ENCODE data around the gene ZNF396. TPM values are rescaled to one million over a fixed set of nuclear protein-coding genes. Genes with fewer than 3 reads are reported as not detected.

Gene ZNF396
- total and polyA plus RNA-seq, 9 of the 15 experiments (the other 6 are each of a cell fraction or from before 2014, with no cell fraction given) = 0.73 to 2.3 (median 1.9) TPM

GRCh38 chr18:35376393-35376741 is 770 bp downstream of the ZNF396 start (continued):
- TF ChIP-seq SPI1 (IDR thresholded peaks at IDR 0.05; ENCODE audit: borderline replicate concordance, low read depth, low read length) = peak; percentile 92
- TF ChIP-seq CTBP1 (IDR thresholded peaks at IDR 0.05; ENCODE audit: borderline replicate concordance) = peak; percentile 26; the same call in 1 of the 2 replicates
- TF ChIP-seq FOXK2 (conservative IDR thresholded peaks at IDR 0.05 in 1 of 2, IDR thresholded peaks at IDR 0.05 in 1 of 2; ENCODE audit: low read depth in 2 of 2) = 0 out of 4 replicates have a peak, but pooled peaks of 1 of the 2 experiments have one; percentile 35
- TF ChIP-seq L3MBTL2 (IDR thresholded peaks at IDR 0.05) = peak; percentile 63
- no peak for TF ChIP-seq TFAM (CRISPR knock-in tag; conservative IDR thresholded peaks at IDR 0.05)
- peak in 1 of 2 experiments; percentile 73 for TF ChIP-seq E2F6 (IDR thresholded peaks at IDR 0.05; ENCODE audit: borderline replicate concordance in 1 of 2, extremely low read depth in 1 of 2, insufficient read depth in 1 of 2, insufficient read length in 1 of 2, low read depth in 1 of 2, low read length in 1 of 2, poor library complexity in 1 of 2, severe bottlenecking in 1 of 2)
- no peak for TF ChIP-seq MEF2A (IDR thresholded peaks at IDR 0.05; ENCODE audit: control insufficient read depth, low read depth, low read length)
- no peak for TF ChIP-seq RNF219 (CRISPR knock-in tag; IDR thresholded peaks at IDR 0.05)
- TF ChIP-seq SMAD4 (CRISPR knock-in tag; conservative IDR thresholded peaks at IDR 0.05) = 0 out of 2 replicates have a peak, but pooled peaks have one; percentile 36
- TF ChIP-seq CREM (IDR thresholded peaks at IDR 0.05; ENCODE audit: low read depth) = 0 out of 2 replicates have a peak, but pooled peaks have one; percentile 16

Data from K562 (cell line).